H9 (cell line): ENCODE results near the gene HCK. TPM values are rescaled to one million over a fixed set of nuclear protein-coding genes. Genes with fewer than 3 reads are reported as not detected.
A peak's percentile ranks its signal among the peaks of the same experiment; 100 is the strongest.

ENCODE experiments used
- DNase-seq: peaks from one replicate; pipeline ENCODE4 v3.0.0-alpha.2; 2017
- H2AFZ ChIP-seq: one replicate; pipeline ENCODE4 v1.6.1; 2013; ENCODE audit warnings: mild to moderate bottlenecking, low read length, control low read depth, moderate library complexity
- H2AK5ac ChIP-seq: 2 replicates; pipeline ENCODE4 v1.6.1; 2013; ENCODE audit warnings: low read length, control low read depth, mixed read lengths; ENCODE audit not compliant: insufficient read length
- H2BK120ac ChIP-seq: one replicate; pipeline ENCODE4 v1.6.1; 2013; ENCODE audit warnings: low read depth, mild to moderate bottlenecking, low read length, control low read depth, inconsistent platforms; ENCODE audit not compliant: poor library complexity, severe bottlenecking
- H2BK12ac ChIP-seq: 2 replicates; pipeline ENCODE4 v1.6.1; 2013; ENCODE audit warnings: low read length, control low read depth, mixed read lengths, low read depth; ENCODE audit not compliant: insufficient read length
- H2BK15ac ChIP-seq: 2 replicates; pipeline ENCODE4 v1.6.1; 2013; ENCODE audit warnings: low read depth, low read length, control low read depth
- H2BK20ac ChIP-seq: one replicate; pipeline ENCODE4 v1.6.1; 2013; ENCODE audit warnings: low read depth, mild to moderate bottlenecking, low read length, control low read depth, inconsistent platforms; ENCODE audit not compliant: poor library complexity, severe bottlenecking
- H2BK5ac ChIP-seq: 2 replicates; pipeline ENCODE4 v1.6.1; 2013; ENCODE audit warnings: low read length, control low read depth, mixed read lengths; ENCODE audit not compliant: insufficient read length
- H3K14ac ChIP-seq: 2 replicates; pipeline ENCODE4 v1.6.1; 2013; ENCODE audit warnings: low read length, control low read depth; ENCODE audit not compliant: insufficient read depth
- H3K18ac ChIP-seq: 2 replicates; pipeline ENCODE4 v1.6.1; 2013; ENCODE audit warnings: low read depth, mild to moderate bottlenecking, mixed read lengths, low read length, control low read depth; ENCODE audit not compliant: insufficient read length
- H3K23ac ChIP-seq: 2 replicates; pipeline ENCODE4 v1.6.1; 2013; ENCODE audit warnings: low read length, control low read depth, mixed read lengths, low read depth; ENCODE audit not compliant: insufficient read length
- H3K23me2 ChIP-seq: 2 replicates; pipeline ENCODE4 v1.6.1; 2013; ENCODE audit warnings: low read depth, mild to moderate bottlenecking, mixed read lengths, low read length, control low read depth; ENCODE audit not compliant: insufficient read length, poor library complexity, severe bottlenecking
- H3K27ac ChIP-seq: 2 replicates; pipeline ENCODE4 v1.5.1; 2013; ENCODE audit warnings: low read length, control low read depth, mixed read lengths, low read depth; ENCODE audit not compliant: insufficient read length
- H3K27me3 ChIP-seq: 2 replicates; pipeline ENCODE4 v1.6.1; 2013; ENCODE audit warnings: low read length, control low read depth, inconsistent platforms; ENCODE audit not compliant: insufficient read depth
- H3K4ac ChIP-seq: 2 replicates; pipeline ENCODE4 v1.6.1; 2013; ENCODE audit warnings: low read depth, mild to moderate bottlenecking, control low read depth, inconsistent platforms, low read length, moderate library complexity
- H3K4me1 ChIP-seq: 2 replicates; pipeline ENCODE4 v1.6.1; 2013; ENCODE audit warnings: low read length, control low read depth, inconsistent platforms; ENCODE audit not compliant: insufficient read depth
- H3K4me2 ChIP-seq: 2 replicates; pipeline ENCODE4 v1.6.1; 2013; ENCODE audit warnings: low read length, control low read depth, mixed read lengths; ENCODE audit not compliant: insufficient read length, insufficient read depth
- H3K56ac ChIP-seq: 2 replicates; pipeline ENCODE4 v1.6.1; 2013; ENCODE audit warnings: low read depth, mild to moderate bottlenecking, mixed read lengths, low read length, control low read depth; ENCODE audit not compliant: insufficient read length
- H3K79me1 ChIP-seq: 2 replicates; pipeline ENCODE4 v1.6.1; 2013; ENCODE audit warnings: low read depth, mild to moderate bottlenecking, moderate library complexity, low read length, control low read depth, inconsistent platforms; ENCODE audit not compliant: insufficient read depth, poor library complexity, severe bottlenecking
- H3K79me2 ChIP-seq: 2 replicates; pipeline ENCODE4 v1.6.1; 2013; ENCODE audit warnings: low read length, control low read depth, inconsistent platforms; ENCODE audit not compliant: insufficient read depth
- H3K9ac ChIP-seq: 2 replicates; pipeline ENCODE4 v1.6.1; 2013; ENCODE audit warnings: low read length, control low read depth, mixed read lengths; ENCODE audit not compliant: insufficient read length; ENCODE audit errors: extremely low read depth
- H3K9me3 ChIP-seq: one replicate; pipeline ENCODE4 v1.6.1; 2013; ENCODE audit warnings: low read depth, low read length, inconsistent platforms; ENCODE audit not compliant: control insufficient read depth
- H3T11ph ChIP-seq: one replicate; pipeline ENCODE4 v1.6.1; 2013; ENCODE audit warnings: mild to moderate bottlenecking, low read length, control low read depth, inconsistent platforms
- H4K20me1 ChIP-seq: one replicate; pipeline ENCODE4 v1.6.1; 2013; ENCODE audit not compliant: control insufficient read depth, insufficient read length, insufficient read depth
- H4K5ac ChIP-seq: 2 replicates; pipeline ENCODE4 v1.6.1; 2013; ENCODE audit warnings: low read depth, mild to moderate bottlenecking, mixed read lengths, low read length, control low read depth; ENCODE audit not compliant: insufficient read length
- H4K8ac ChIP-seq: replicated peaks from 2 replicates; pipeline ENCODE4 v1.6.1; 2013; ENCODE audit warnings: low read length, control low read depth, mixed read lengths, low read depth; ENCODE audit not compliant: insufficient read length
- H4K91ac ChIP-seq: 2 replicates; pipeline ENCODE4 v1.6.1; 2013; ENCODE audit warnings: low read depth, mild to moderate bottlenecking, moderate library complexity, mixed read lengths, low read length, control low read depth; ENCODE audit not compliant: insufficient read length
- H3K27ac Mint-ChIP-seq, 3 experiments: 2 replicates in 2 of 3; 3 replicates in 1 of 3; pipeline ENCODE4 v1.8.0; 2020 to 2021; ENCODE audit warnings: mixed read lengths in 3 of 3, mild to moderate bottlenecking in 1 of 3, moderate library complexity in 1 of 3
- H3K27me3 Mint-ChIP-seq: 2 replicates; pipeline ENCODE4 v1.8.0; 2021; ENCODE audit warnings: low read depth, mild to moderate bottlenecking, moderate library complexity, mixed read lengths
- H3K36me3 Mint-ChIP-seq, 3 experiments: 2 replicates in 2 of 3; 3 replicates in 1 of 3; pipeline ENCODE4 v1.8.0; 2020 to 2021; ENCODE audit warnings: low read depth in 3 of 3, mixed read lengths in 3 of 3; ENCODE audit not compliant: insufficient read depth in 1 of 3
- H3K4me1 Mint-ChIP-seq, 2 experiments: 2 replicates each; pipeline ENCODE4 v1.8.0; 2020; ENCODE audit warnings: mixed read lengths in 2 of 2
- H3K4me3 Mint-ChIP-seq, 2 experiments: 2 replicates in 1 of 2; 3 replicates in 1 of 2; pipeline ENCODE4 v1.8.0; 2020 to 2021; ENCODE audit warnings: mild to moderate bottlenecking in 2 of 2, mixed read lengths in 2 of 2, moderate library complexity in 1 of 2
- H3K9me3 Mint-ChIP-seq, 2 experiments: 2 replicates in 1 of 2; 3 replicates in 1 of 2; pipeline ENCODE4 v1.8.0; 2020; ENCODE audit warnings: mild to moderate bottlenecking in 2 of 2, mixed read lengths in 2 of 2, moderate library complexity in 1 of 2
- CTCF ChIP-seq: fragments of 200-600 bp; sonication (generic); conservative IDR thresholded peaks from 3 replicates; pipeline ENCODE4 v1.8.0; 2021; ENCODE audit warnings: antibody characterized with exemption, mild to moderate bottlenecking
- WGBS: extraction: QIAGEN DNeasy Blood & Tissue Kit; methylation state at CpG from one replicate; pipeline ENCODE4 v1.1.7; 2013; ENCODE audit warnings: missing lambda C conversion rate, low lambda C conversion rate, mixed read lengths; ENCODE audit not compliant: insufficient read length; ENCODE audit errors: extremely low coverage; 5-methylcytosine and 5-hydroxymethylcytosine counted together
- total RNA-seq: library from RNA; stranded (reverse); gene quantifications from 2 replicates; pipeline ENCODE4 v1.2.1, GENCODE V29; 2021

HCK gene
- total RNA-seq, 1 experiment from 2014 or later = 1.7 TPM

GRCh38 chr20:32052778-32053362 is 828 bp downstream of the HCK start:
- no peak overlapping the region for H4K5ac ChIP-seq
- DNase-seq = peak; percentile 77
- no peak overlapping the region for H3K14ac ChIP-seq
- Mint-ChIP-seq H3K4me3 (peak overlapping the region; percentile 68 to 88), H3K4me1 (peaks cover 17 to 19% of the 10 kb centered on the region in 2 experiments), H3K9me3 (no peaks in the 10 kb centered on the region), H3K27me3 (peaks cover 81% of the 10 kb centered on the region), H3K27ac (no peak overlapping the region), H3K36me3 (no peaks in the 10 kb centered on the region; a peak in 1 of 7 replicates)
- peaks cover 20% of the 10 kb centered on the region for H3K23me2 ChIP-seq
- no peak for TF ChIP-seq CTCF
- H3K27ac ChIP-seq = no peak overlapping the region
- peaks cover 12% of the 10 kb centered on the region; the same call in 1 of the 2 replicates for H3K27me3 ChIP-seq
- H4K8ac ChIP-seq = no peak overlapping the region
- WGBS = no CpG with 5 or more reads among the region's 22 CpGs
- H3K18ac ChIP-seq = no peak overlapping the region
- H2BK12ac ChIP-seq = no peak overlapping the region
- H3K56ac ChIP-seq = no peak overlapping the region
- H3K4ac ChIP-seq = no peak overlapping the region
- H3K4me2 ChIP-seq = peak overlapping the region; percentile 66
- no peak overlapping the region for H2BK15ac ChIP-seq
- no peaks in the 10 kb centered on the region for H4K20me1 ChIP-seq
- H2BK20ac ChIP-seq = no peak overlapping the region
- no peak overlapping the region for H3T11ph ChIP-seq
- H2AK5ac ChIP-seq = no peak overlapping the region
- H3K4me1 ChIP-seq = no peaks in the 10 kb centered on the region
- no peak overlapping the region for H2AFZ ChIP-seq
- no peaks in the 10 kb centered on the region for H3K79me2 ChIP-seq
- no peak overlapping the region for H4K91ac ChIP-seq
- H2BK5ac ChIP-seq = no peak overlapping the region
- H3K23ac ChIP-seq = no peak overlapping the region
- H3K9me3 ChIP-seq = no peaks in the 10 kb centered on the region
- H3K79me1 ChIP-seq = no peaks in the 10 kb centered on the region
- H2BK120ac ChIP-seq = no peak overlapping the region
- H3K9ac ChIP-seq = no peak overlapping the region
